Right renal pelvis (tissue), 4 donors: Measurements from ENCODE around the gene TFCP2L1. TPM values are rescaled to one million over a fixed set of nuclear protein-coding genes. Genes with fewer than 3 reads are reported as not detected.
"Not testable (repeated sequence)": the region's sequence is repeated elsewhere in the genome, so short reads cannot be mapped to it uniquely, and the experiment has no call there.

Experiments used
- DNase-seq, 4 donors: peaks; one replicate each; pipeline ENCODE4 v3.0.0-alpha.2; 2013; ENCODE audit warnings: low read depth in 4 of 4, low spot score in 3 of 4, missing footprints in 1 of 4
- polyA plus RNA-seq, 4 donors: library from polyadenylated mRNA; unstranded; fragments of 120-200 nt; gene quantifications; one replicate each; pipeline ENCODE4 v1.2.1, GENCODE V29; 2013; ENCODE audit not compliant: insufficient read length in 4 of 4

TFCP2L1 gene
- polyA plus RNA-seq, 4 donors = 52.8 to 63.4 (median 61.9) TPM

GRCh38 chr2:121231385-121232000 is 53.5 kb downstream of the TFCP2L1 start:
- DNase-seq = no peak

GRCh38 chr2:121228521-121228920 is 56.5 kb downstream of the TFCP2L1 start:
- no peak for DNase-seq

- DNase-seq = peak; percentile 41 to 75 (median 67)
Observed at GRCh38 chr2:121227381-121228144, 57.4 kb downstream of the TFCP2L1 start.

GRCh38 chr2:121225681-121226080 is 59.3 kb downstream of the TFCP2L1 start:
- not testable (repeated sequence) for DNase-seq

GRCh38 chr2:121220995-121221394 is 64.0 kb downstream of the TFCP2L1 start:
- DNase-seq = no peak

- no peak for DNase-seq
Observed at GRCh38 chr2:121219866-121220265, 65.1 kb downstream of the TFCP2L1 start.

- no peak for DNase-seq
Observed at GRCh38 chr2:121218386-121218938, 66.5 kb downstream of the TFCP2L1 start.

GRCh38 chr2:121217627-121218026 is 67.4 kb downstream of the TFCP2L1 start:
- no peak for DNase-seq

- no peak for DNase-seq
Observed at GRCh38 chr2:121214296-121214695, 70.7 kb downstream of the TFCP2L1 start.

- DNase-seq = no peak
Observed at GRCh38 chr2:121213386-121213785, 71.6 kb downstream of the TFCP2L1 start.

- DNase-seq = no peak
Observed at GRCh38 chr2:121212661-121213325, 72.2 kb downstream of the TFCP2L1 start.

GRCh38 chr2:121211689-121212151 is 73.3 kb downstream of the TFCP2L1 start:
- no peak for DNase-seq

GRCh38 chr2:121211251-121211650 is 73.8 kb downstream of the TFCP2L1 start:
- no peak for DNase-seq

- no peak for DNase-seq
Observed at GRCh38 chr2:121210691-121211090, 74.3 kb downstream of the TFCP2L1 start.

GRCh38 chr2:121209014-121209610 is 75.9 kb downstream of the TFCP2L1 start:
- DNase-seq = no peak

GRCh38 chr2:121207494-121207893 is 77.5 kb downstream of the TFCP2L1 start:
- DNase-seq = no peak

GRCh38 chr2:121205321-121205942 is 79.6 kb downstream of the TFCP2L1 start:
- DNase-seq = no peak

GRCh38 chr2:121203591-121204249 is 81.3 kb downstream of the TFCP2L1 start:
- no peak for DNase-seq

- DNase-seq = no peak
Observed at GRCh38 chr2:121202541-121203310, 82.3 kb downstream of the TFCP2L1 start.
